ENCODE measurements around the gene ALKBH2.

Gene ALKBH2

GRCh38 chr12:109114644-109115043, 21.4 kb upstream of the ALKBH2 start:
- DNase-seq: no peak

GRCh38 chr12:109113661-109114321, 20.5 kb upstream of the ALKBH2 start:
- no peak for DNase-seq

- no peak for DNase-seq
These were observed 19.6 kb upstream of the ALKBH2 start for GRCh38 chr12:109112720-109113465.

- DNase-seq: peak; percentile 27 to 93 (median 81)
These were observed 17.8 kb upstream of the ALKBH2 start for GRCh38 chr12:109110988-109111495.

GRCh38 chr12:109109746-109110350, 16.6 kb upstream of the ALKBH2 start:
- DNase-seq: peak in 5 of 56 donors; percentile 9 to 35 (median 19)

- no peak for DNase-seq
These were observed 11.9 kb upstream of the ALKBH2 start for GRCh38 chr12:109105176-109105575.

- DNase-seq: no peak
These were observed 9.2 kb upstream of the ALKBH2 start for GRCh38 chr12:109102491-109102890.

- no peak for DNase-seq
These were observed 7.5 kb upstream of the ALKBH2 start for GRCh38 chr12:109100741-109101140.

GRCh38 chr12:109099431-109100020, 6.3 kb upstream of the ALKBH2 start:
- DNase-seq: no peak

GRCh38 chr12:109098651-109099050, 5.4 kb upstream of the ALKBH2 start:
- no peak for DNase-seq

GRCh38 chr12:109098183-109098604, 4.9 kb upstream of the ALKBH2 start:
- peak in 7 of 56 donors; percentile 69 to 76 (median 72) for DNase-seq

- DNase-seq: peak; percentile 61 to 98 (median 94)
These were observed 4.3 kb upstream of the ALKBH2 start, which contains the start of gene UNG for GRCh38 chr12:109097435-109098182. TSS of gene UNG (plus strand) at chr12:109097597. CDS start at chr12:109097680, 83 bp downstream.

GRCh38 chr12:109097140-109097434, 3.8 kb upstream of the ALKBH2 start:
- no peak for DNase-seq

GRCh38 chr12:109092497-109093021, 713 bp downstream of the ALKBH2 start:
- no peak for DNase-seq

- no peak for DNase-seq
These were observed 3.6 kb downstream of the ALKBH2 start for GRCh38 chr12:109089683-109090082.

GRCh38 chr12:109088818-109089217, 4.5 kb downstream of the ALKBH2 start:
- no peak for DNase-seq

- no peak for DNase-seq
These were observed 6.0 kb downstream of the ALKBH2 start for GRCh38 chr12:109087250-109087649.

GRCh38 chr12:109085590-109085989, 7.7 kb downstream of the ALKBH2 start:
- DNase-seq: no peak

GRCh38 chr12:109084425-109084824, 8.8 kb downstream of the ALKBH2 start:
- DNase-seq: no peak

GRCh38 chr12:109082751-109083150, 10.5 kb downstream of the ALKBH2 start:
- DNase-seq: peak in 1 of 56 donors; percentile 2

- no peak for DNase-seq
These were observed 18.4 kb downstream of the ALKBH2 start for GRCh38 chr12:109074866-109075265.

All from nucleus accumbens (tissue), 56 donors.